Measurements from ENCODE around the gene GALNS. TPM values are rescaled to one million over a fixed set of nuclear protein-coding genes. Genes with fewer than 3 reads are reported as not detected.

GALNS gene
- total RNA-seq, 3 donors from 2014 or later: 16.2 to 29.5 (median 17.9) TPM

DNA sequence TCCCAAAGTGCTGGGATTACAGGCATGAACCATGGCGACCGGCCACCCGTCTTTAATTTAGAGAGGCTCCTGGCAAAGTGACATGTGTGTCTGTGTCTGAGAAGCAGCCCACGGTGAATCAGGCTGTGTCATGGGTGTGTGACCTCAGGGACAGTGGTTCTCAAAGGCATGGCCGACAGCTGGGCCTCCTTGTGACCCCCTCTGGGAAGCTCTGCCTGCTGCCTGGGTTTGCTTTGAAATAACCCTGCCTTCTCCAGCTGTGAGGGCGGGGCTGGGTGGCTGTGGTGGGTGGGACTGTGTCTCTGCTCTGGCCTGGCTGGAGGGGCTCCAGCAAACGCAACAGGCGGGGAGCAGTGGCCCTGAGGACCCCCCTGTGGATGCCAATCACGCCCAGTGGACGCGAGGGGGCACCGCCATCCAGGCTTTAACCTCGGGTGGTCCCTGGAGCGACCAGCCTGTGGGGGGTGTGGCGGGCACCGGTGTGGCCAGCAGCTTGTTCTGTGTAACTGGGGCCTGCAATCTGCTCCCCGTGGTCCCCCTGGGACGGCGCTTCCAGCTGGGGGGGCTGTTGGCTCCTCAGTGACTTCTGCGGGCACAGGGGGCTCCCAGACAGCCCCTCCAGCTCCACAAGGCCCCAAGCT is 36.2 kb downstream of the GALNS start:
- Histone ChIP-seq H3K36me3 (no peaks in the 10 kb centered on the region), H3K27me3 (no peaks in the 10 kb centered on the region), H3K4me1 (no peaks in the 10 kb centered on the region), H3K9me3 (no peaks in the 10 kb centered on the region), H3K27ac (no peak overlapping the region), H3K4me3 (no peak overlapping the region)
- intact Hi-C loops (cut with DNase I; ENCODE audit: low total_unique reads): no loop called here
- no peak for DNase-seq (ENCODE audit: low spot score in 2 of 2)
- TF ChIP-seq, protein P1, sequence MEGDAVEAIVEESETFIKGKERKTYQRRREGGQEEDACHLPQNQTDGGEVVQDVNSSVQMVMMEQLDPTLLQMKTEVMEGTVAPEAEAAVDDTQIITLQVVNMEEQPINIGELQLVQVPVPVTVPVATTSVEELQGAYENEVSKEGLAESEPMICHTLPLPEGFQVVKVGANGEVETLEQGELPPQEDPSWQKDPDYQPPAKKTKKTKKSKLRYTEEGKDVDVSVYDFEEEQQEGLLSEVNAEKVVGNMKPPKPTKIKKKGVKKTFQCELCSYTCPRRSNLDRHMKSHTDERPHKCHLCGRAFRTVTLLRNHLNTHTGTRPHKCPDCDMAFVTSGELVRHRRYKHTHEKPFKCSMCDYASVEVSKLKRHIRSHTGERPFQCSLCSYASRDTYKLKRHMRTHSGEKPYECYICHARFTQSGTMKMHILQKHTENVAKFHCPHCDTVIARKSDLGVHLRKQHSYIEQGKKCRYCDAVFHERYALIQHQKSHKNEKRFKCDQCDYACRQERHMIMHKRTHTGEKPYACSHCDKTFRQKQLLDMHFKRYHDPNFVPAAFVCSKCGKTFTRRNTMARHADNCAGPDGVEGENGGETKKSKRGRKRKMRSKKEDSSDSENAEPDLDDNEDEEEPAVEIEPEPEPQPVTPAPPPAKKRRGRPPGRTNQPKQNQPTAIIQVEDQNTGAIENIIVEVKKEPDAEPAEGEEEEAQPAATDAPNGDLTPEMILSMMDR (IDR thresholded peaks at IDR 0.05): no peak
- TF ChIP-seq POLR2A (IDR thresholded peaks at IDR 0.05) (no peak), POLR2AphosphoS5 (IDR thresholded peaks at IDR 0.05) (no peak)

DNA sequence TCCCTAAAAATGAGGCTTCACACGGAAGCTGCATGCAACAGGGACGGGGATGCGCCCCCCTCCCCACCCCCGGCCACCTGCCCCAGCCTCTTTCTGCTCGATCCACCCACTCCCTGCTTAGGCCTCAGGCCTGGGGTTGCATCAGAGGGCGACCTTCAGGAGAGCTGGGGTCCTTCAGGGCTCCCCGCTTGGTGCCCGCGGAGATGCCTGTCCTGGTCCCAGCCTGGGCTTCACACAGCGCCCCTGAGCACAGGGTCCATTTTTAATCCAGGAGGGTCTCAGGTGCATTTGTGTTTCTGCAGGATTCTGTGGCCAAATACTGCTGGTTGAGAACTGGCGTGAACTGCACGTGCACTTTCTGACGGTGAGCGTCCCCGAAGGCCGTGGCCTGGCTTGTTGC is 37.6 kb downstream of the GALNS start:
- H3K4me1 ChIP-seq: no peaks in the 10 kb centered on the region
- H3K27me3 ChIP-seq: no peaks in the 10 kb centered on the region
- H3K9me3 ChIP-seq: no peaks in the 10 kb centered on the region
- H3K27ac ChIP-seq: no peak overlapping the region
- H3K4me3 ChIP-seq: no peak overlapping the region
- H3K36me3 ChIP-seq: no peaks in the 10 kb centered on the region
- DNase-seq (ENCODE audit: low spot score in 2 of 2): no peak
- TF ChIP-seq, protein P1 (IDR thresholded peaks at IDR 0.05): no peak
- TF ChIP-seq POLR2A (IDR thresholded peaks at IDR 0.05) (no peak), POLR2AphosphoS5 (IDR thresholded peaks at IDR 0.05) (no peak)
- intact Hi-C loops (cut with DNase I; ENCODE audit: low total_unique reads): no loop called here

DNA sequence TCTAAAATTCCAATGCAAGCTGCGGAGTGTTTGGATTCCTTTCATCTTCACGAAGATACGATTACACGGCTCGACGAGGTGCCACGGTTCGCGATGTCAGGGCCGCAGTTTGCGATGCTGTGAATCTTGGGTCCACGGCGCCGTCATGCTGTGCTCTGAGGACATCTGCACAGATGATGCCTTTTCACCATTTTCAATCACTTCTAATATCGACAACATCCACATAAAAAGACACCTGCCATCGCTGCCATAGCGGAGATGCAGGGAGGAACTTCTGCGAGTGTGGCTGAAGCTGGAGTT is 38.2 kb downstream of the GALNS start:
- Histone ChIP-seq H3K27me3 (no peaks in the 10 kb centered on the region), H3K27ac (no peak overlapping the region), H3K36me3 (no peaks in the 10 kb centered on the region), H3K4me1 (no peaks in the 10 kb centered on the region), H3K4me3 (no peak overlapping the region), H3K9me3 (no peaks in the 10 kb centered on the region)
- TF ChIP-seq, protein P1 (IDR thresholded peaks at IDR 0.05): no peak
- TF ChIP-seq POLR2AphosphoS5 (IDR thresholded peaks at IDR 0.05) (no peak), POLR2A (IDR thresholded peaks at IDR 0.05) (no peak)
- intact Hi-C loops (cut with DNase I; ENCODE audit: low total_unique reads): no loop called here
- no peak for DNase-seq (ENCODE audit: low spot score in 2 of 2)

DNA sequence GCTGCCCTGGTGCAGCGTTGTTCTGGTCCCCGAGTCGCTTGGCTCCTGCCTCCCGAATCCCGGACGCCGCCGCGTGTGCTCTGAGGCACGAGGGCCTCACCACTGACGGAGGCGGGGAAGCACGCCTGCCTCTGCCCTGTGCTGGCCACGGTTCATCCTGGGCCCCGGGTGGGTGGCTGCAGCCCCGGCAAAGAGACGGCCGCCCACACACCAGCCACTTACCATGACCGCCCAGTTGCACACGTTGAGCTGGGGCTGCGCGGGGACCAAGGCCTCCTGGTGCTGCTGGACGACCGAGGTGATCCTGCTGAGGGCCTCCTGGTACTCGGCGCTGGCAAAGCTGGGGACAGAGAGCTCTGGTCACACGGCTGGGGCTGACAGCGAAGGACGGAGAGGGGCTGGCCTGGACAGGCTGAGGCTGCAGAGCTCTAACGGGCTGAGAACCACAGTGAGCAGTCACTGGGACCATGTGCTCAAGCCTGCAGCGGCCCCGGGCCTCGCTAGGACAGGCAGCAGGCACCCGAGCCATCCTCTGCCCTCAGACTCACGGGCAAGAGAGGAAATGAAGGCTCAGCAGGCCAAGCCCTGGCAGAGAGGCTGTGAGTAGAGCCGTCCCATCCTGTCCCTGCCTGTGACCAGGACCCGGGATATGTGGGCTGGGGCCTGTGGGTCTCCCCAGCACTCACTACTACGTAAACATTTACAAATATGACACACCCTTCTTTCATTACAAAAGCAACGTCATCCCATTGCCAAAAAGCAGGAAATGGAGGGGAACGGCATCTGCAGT is 38.8 kb downstream of the GALNS start:
- TF ChIP-seq, protein P1 (IDR thresholded peaks at IDR 0.05): no peak
- TF ChIP-seq POLR2A (IDR thresholded peaks at IDR 0.05) (no peak), POLR2AphosphoS5 (IDR thresholded peaks at IDR 0.05) (no peak)
- Histone ChIP-seq H3K36me3 (no peaks in the 10 kb centered on the region), H3K27ac (no peak overlapping the region), H3K4me1 (no peaks in the 10 kb centered on the region), H3K4me3 (no peak overlapping the region), H3K9me3 (no peaks in the 10 kb centered on the region), H3K27me3 (no peaks in the 10 kb centered on the region)
- no peak for DNase-seq (ENCODE audit: low spot score in 2 of 2)
- intact Hi-C loops (cut with DNase I; ENCODE audit: low total_unique reads): no loop called here

DNA sequence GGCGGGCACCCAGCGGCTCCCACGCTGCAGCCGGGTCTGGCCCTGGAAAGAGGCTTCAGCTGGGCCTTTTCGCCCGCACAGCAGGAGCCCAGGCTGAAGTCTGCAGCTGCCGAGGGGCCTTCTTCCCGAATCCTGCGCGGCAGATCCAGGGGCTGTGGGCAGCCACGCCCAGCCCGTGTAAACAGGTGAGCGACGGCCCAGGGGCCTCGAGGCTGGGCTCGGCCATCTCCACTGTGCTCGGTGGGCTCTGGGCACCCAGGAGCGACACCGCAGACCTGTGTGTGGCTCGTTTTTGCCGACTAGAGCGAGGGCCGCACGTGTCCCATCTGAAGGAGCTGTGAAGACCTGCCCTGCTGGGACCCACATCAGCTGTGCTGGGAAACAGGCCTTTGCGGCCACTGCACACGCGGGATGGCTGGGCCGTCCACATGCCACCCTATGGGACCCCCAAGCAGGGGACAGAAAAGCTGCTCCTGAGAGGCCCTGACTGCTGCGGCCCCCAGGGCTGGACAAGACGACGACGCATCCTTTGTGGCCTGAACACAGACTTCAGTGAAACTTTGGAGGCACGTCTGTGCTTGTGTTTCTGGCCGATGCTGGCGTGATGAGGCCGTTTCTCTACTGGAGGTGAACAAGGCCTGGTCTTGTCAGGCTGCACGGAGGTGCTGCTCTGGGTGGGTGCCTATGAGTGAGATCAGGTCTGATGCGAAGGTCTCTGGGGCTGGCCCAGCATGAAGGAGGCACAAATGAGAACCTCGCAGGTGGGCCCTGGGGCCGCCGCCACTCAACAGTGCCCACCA is 39.8 kb downstream of the GALNS start:
- TF ChIP-seq POLR2AphosphoS5 (IDR thresholded peaks at IDR 0.05): no peak
- no peak for TF ChIP-seq POLR2A (IDR thresholded peaks at IDR 0.05)
- TF ChIP-seq, protein P1 (IDR thresholded peaks at IDR 0.05): no peak
- no peak overlapping the region for H3K4me3 ChIP-seq
- no peak for DNase-seq (ENCODE audit: low spot score in 2 of 2)
- H3K27me3 ChIP-seq: no peaks in the 10 kb centered on the region
- no peaks in the 10 kb centered on the region for H3K4me1 ChIP-seq
- no peaks in the 10 kb centered on the region for H3K9me3 ChIP-seq
- intact Hi-C loops (cut with DNase I; ENCODE audit: low total_unique reads): no loop called here
- H3K36me3 ChIP-seq: no peaks in the 10 kb centered on the region
- H3K27ac ChIP-seq: no peak overlapping the region
